HG03521 (cell line): Measurements from ENCODE around the gene SAG.
"Not testable (repeated sequence)": the region's sequence is repeated elsewhere in the genome, so short reads cannot be mapped to it uniquely, and the experiment has no call there.

Experiments
- ATAC-seq: cut with Tn5 transposase; IDR thresholded peaks from one replicate; pipeline ENCODE4 v1.9.1; 2021; ENCODE audit warnings: mild to moderate bottlenecking, moderate library complexity; ENCODE audit not compliant: unreplicated experiment

The SAG gene

GRCh38 chr2:233328922-233329321, 21.3 kb downstream of the SAG start:
- ATAC-seq: no peak

- ATAC-seq: no peak
Observed at GRCh38 chr2:233329489-233330135, 22.0 kb downstream of the SAG start.

GRCh38 chr2:233331536-233331935, 23.9 kb downstream of the SAG start:
- peak; percentile 76 for ATAC-seq

- ATAC-seq: no peak
Observed at GRCh38 chr2:233332125-233332524, 24.5 kb downstream of the SAG start.

GRCh38 chr2:233334915-233335314, 27.3 kb downstream of the SAG start:
- ATAC-seq: no peak

GRCh38 chr2:233336091-233336490, 28.5 kb downstream of the SAG start:
- ATAC-seq: not testable (repeated sequence)

- no peak for ATAC-seq
Observed at GRCh38 chr2:233336541-233336940, 28.9 kb downstream of the SAG start.

GRCh38 chr2:233338046-233338445, 30.4 kb downstream of the SAG start:
- ATAC-seq: no peak

- ATAC-seq: no peak
Observed at GRCh38 chr2:233338812-233339368, 31.3 kb downstream of the SAG start.

- ATAC-seq: no peak
Observed at GRCh38 chr2:233339427-233339826, 31.8 kb downstream of the SAG start.

GRCh38 chr2:233341296-233341695, 33.7 kb downstream of the SAG start:
- no peak for ATAC-seq

- ATAC-seq: no peak
Observed at GRCh38 chr2:233342301-233342700, 34.7 kb downstream of the SAG start.

GRCh38 chr2:233343171-233343705, 35.6 kb downstream of the SAG start:
- no peak for ATAC-seq

GRCh38 chr2:233346376-233346775, 38.8 kb downstream of the SAG start:
- ATAC-seq: no peak

- ATAC-seq: no peak
Observed at GRCh38 chr2:233346930-233347329, 39.3 kb downstream of the SAG start.

- ATAC-seq: peak; percentile 47
Observed at GRCh38 chr2:233349005-233349998, 41.7 kb downstream of the SAG start.

GRCh38 chr2:233350708-233351107, 43.1 kb downstream of the SAG start:
- no peak for ATAC-seq

GRCh38 chr2:233351423-233351822, 43.8 kb downstream of the SAG start:
- ATAC-seq: no peak

- no peak for ATAC-seq
Observed at GRCh38 chr2:233352141-233352842, 44.7 kb downstream of the SAG start.

GRCh38 chr2:233353101-233353768, 45.6 kb downstream of the SAG start:
- ATAC-seq: no peak
